Measurements from ENCODE around the gene MTMR12.
"Not testable (repeated sequence)": the region's sequence is repeated elsewhere in the genome, so short reads cannot be mapped to it uniquely, and the experiment has no call there.

Gene MTMR12

DNA sequence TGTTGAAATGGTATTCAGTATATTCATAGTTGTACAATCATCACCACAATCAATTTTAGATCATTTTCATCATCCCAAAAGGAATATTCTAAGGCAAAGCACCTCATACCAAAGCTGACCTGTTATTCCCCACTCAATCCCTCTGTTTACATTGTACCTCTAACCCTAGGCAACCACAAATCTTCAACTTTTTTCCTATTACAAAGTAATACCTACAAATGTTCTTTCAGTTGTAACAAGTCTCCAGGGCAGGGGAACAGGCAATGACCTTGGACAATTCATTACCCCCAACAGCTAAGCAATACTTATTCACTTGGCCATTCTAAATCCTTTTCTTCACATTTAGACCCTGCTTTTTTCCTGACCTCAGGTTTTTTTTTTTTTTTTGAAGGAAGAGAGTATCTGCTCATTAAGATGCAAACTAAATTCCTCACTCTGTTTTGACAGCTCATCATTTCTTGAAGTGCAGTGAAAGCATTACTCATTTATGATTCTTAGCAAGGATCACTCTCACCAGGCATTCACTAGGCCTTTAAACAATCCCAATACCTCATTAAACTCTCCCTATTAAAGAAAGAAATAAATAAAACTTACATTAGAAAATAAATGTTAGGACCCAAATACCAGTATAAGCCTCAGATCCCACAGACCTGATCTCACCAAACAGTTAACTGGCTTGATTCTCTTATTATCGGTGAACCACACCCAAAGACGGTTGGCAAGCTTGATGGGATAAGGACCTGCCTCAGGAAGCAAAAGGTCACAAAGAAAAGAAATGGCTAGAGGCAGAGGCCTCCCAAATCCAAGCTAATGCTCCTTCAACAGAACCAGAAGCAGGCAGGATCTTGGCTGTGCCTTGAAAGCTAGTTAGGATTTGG lies 15.3 kb downstream of the MTMR12 start:
- no peak for DNase-seq

DNA sequence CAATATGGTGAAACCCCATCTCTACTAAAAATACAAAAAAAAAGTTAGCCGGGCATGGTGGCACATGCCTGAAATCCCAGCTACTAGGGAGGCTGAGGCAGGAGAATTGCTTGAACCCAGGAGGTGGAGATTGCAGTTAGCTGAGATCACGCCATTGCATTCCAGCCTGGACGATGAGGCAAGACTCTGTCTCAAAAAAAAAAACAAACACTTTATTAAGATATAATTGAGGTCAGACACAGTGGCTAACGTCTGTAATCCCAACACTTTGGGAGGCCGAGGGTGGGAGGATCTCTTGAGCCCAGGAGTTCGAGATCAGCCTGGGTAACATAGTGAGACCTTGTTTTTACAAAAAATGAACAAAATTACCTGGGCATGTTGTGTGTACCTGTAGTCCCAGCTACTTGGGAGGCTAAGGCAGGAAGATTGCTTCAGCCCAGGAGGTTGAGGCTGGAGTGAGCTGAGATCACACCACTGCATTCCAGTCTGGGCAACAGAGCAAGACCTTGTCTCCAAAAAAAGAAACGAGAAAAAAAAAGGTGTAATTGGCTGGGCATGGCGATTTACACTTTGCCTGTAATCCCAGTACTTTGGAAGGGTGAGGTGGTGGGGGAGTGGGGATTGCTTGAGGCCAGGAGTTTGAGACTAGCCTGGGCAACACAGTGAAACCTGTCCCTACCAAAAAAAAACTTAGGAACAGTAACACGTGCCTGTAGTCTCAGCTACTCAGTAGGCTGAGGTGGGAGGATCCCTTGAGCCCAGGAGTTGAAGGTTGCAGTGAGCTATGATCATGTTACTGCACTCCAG lies 16.6 kb downstream of the MTMR12 start:
- not testable (repeated sequence) for DNase-seq

DNA sequence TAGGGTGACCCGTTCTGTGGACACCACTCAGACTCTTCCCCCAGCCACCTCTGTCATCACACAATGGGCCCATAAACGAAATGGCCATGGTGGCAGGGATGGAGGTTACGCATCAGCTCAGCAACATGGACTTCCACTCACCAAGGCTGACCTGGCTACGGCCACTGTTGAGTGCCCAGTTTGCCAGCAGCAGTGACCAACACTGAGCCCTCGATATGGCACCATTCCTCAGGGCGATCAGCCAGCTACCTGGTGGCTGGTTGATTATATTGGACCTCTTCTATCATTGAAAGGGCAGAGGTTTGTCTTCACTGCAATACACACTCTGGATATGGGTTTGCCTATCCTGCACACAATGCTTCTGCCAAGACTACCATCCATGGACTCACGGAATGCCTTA lies 21.1 kb downstream of the MTMR12 start:
- DNase-seq = no peak

DNA sequence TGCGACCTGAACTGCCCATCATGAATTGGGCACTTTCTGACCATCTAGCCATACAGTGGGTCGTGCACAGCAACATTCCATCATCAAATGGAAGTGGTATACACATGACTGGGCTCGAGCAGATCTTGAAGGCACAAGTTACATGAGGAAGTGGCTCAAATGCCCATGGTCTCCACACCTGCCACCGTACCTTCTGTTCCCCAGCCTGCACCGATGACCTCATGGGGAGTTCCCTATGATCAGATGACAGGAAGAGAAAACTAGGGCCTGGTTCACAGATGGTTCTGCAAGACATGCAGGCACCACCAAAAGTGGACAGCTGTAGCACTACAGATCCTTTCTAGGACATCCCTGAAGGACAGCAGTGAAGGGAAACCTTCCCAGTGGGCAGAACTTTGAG lies 21.8 kb downstream of the MTMR12 start:
- no peak for DNase-seq

DNA sequence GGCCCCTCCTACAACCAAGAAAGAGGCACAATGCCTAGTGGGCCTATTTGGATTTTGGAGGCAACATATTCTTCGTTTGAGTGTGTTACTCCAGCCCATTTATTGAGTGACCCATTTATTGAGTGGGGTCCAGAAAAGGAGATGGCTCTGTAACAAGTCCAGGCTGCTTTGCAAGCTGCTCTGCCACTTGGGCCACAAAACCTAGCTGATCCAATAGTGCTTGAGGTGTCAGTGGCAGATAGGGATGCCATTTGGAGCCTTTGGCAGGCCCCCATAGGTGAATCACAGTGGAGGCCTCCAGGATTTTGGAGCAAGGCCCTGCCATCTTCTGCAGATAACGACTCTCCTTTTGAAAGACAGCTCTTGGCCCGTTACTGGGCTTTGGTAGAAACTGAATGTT lies 22.2 kb downstream of the MTMR12 start:
- DNase-seq = not testable (repeated sequence)

DNA sequence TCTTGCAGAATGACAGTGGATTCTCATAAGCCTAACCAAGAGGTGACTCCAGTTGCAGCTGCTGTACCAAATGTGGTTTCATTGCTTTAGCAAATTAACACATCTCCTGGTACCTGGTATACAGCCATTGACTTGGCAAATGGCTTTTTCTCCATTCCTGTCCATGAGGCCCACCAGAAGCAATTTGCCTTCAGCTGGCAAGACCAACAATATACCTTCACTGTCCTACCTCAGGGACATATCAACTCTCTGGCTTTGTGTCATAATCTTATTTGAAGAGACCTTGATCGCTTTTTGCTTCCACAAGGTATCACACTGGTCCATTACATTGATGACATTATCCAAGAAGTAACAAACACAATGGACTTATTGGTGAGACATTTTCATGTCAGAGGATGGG lies 22.8 kb downstream of the MTMR12 start:
- DNase-seq = not testable (repeated sequence)

DNA sequence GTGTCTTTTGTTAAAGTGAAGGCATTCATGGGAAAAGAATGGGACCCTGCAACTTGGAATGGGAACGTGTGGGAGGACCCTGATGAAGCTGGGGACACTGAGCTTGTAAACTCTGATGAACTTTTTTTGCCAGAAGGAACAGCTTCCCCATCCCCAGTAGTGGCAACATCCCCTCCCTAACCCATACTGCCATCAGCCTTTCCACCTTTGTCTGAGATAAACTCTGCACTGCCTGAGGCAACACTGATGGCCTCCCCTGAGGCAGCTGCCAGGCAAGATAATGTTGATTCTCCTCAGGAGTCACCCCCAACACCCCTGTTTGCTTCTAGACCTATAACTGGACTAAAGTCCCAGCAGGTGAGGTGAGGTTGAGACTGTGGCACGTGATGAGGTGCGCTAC lies 24.6 kb downstream of the MTMR12 start:
- not testable (repeated sequence) for DNase-seq

DNA sequence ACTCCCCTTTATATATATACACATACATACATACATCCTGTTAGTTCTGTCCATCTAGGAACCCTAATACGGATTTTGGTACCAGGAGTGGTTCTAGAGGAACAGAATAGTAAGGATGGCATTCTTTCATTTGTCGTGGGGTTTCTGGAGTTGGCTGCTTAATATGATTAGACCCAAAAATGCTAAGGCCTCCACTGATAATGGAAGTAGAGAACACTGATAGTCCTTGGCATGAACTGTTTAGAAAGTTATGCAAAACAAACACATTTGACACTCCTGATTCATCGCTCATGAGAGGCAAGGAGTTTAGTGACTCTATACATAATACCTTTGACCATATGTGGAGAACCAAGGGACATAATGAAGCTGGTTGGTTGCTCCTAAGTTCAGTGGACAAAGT lies 25.2 kb downstream of the MTMR12 start:
- DNase-seq = not testable (repeated sequence)

DNA sequence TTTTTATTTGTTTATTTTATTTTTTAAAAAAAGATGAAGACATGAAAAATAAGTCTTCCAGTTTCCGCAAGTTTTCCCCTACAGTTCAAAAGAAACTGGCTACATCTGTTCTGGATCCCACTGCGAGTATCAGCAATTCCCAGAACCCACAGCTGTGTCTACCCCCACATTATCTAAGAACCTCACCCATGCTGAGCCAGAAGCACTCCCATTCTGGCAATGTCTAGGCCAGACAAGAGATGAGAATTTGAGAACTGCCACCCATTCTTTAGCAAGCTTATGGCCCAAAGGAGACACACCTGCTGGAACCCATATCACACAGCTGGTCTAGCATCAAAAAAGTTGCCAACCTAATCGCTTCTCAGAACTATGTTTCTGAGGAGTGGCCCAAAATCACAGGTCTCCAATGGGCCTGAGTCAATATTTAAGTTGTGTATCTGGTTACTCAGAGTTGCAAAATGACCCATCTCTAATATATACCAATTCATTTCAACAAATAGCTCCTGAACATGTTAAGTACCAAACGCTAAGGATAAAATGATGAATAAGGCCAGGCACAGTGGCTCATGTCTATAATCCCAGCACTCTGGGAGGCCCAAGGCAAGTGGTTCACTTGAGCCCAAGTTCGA lies 27.1 kb downstream of the MTMR12 start:
- DNase-seq = no peak

DNA sequence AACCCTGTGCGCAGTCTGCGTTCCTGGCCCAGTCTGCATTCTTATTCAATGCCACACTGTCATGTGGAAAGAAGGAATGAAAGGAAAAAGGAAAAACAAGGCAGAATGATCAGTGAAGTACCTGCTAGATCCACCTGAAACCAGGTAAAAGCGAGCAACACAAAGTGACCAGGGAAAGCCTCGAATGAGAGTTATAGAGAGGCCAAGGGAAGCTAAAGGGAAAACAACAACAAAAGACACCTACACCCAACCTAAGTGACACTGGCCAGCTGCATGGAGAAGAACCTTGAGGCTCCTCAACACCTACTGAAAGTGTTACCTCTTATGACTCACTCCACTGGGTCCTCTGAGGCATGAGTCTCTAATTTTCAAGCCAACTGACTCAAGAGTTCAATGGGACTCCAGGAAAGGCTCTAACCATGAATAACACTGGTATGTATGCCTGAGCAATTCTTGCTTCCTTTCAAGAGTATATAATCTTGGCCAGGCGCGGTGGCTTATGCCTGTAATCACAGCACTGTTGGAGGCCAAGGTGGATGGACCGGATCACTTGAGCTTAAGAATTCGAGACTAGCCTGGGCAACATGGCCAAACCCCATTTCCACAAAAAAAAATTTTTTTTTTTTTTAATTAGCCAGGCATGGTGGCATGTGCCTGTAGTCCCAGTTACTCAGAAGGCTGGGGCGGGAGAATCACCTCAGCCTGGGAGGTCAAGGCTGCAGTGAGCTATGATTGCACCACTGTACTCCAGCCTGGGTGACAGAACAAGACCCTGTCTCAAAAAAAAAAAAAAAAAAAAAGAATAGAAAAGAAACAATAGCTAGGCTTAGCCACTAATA lies 29.0 kb downstream of the MTMR12 start:
- DNase-seq = no peak

DNA sequence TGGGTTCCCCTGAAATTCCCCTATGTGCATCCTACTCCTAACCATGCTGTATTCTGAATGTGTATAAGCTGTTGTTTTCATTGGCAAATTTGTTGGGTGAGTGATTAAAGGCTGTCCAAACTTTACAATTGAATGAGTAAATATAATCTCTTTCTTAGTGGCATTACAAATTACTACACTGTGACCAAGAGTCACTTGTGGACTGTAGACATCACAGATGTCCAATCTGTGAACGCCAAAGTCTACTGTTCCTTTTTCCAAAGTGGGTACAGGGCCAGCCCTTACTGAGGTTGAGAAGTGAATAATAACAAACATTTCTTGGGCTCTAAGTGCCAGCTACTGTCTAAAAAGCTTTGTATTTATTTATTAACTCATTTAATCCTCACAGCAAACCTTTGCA lies 29.7 kb downstream of the MTMR12 start:
- DNase-seq = no peak

DNA sequence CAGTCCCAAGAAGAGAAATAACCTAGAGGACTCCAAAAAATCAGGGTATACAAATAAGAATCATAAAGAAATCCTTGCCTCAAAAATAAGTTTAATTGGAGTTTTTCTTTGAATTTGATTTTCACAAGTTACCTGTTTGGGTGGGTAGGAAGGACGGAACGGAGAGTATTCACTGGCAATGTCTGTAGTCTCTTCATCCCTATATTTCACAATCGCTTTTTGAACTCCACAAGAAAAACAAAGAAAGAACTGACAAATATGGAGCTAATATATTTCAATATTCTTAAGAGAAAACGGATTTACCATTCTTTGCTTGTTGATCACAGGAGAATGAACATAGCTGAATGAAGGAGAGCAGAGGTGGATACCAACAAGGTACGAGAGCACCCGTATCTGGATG lies 30.1 kb downstream of the MTMR12 start:
- DNase-seq = no peak

DNA sequence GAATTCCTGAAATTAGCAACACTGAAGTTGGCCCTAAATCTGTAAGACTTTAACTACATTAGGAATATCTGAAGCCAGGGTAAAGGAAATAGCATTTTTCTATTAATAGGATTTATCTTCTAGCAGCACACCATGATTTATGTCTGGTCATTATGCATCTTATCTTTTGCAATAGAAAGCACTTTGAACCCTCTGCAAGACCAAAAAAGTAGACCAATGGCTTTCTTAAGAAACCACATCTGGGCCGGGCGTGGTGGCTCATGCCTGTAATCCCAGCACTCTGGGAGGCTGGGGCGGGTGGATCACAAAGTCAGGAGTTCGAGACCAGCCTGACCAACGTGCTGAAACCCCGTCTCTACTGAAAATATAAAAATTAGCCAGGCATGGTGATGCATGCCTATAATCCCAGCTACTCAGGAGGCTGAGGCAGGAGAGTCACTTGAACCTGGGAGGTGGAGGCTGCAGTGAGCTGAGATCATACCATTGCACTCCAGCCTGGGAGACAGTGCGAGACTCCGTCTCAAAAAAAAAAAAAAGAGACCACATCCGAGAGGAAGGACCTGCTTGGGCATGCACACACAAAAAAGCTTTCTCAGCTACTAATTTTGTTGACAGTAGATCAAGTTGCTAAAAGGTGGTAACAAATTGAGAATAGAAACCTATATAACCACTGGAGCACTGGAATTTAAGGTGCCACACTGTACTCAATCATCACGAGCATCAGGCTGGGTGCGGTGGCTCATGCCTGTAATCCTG lies 31.2 kb downstream of the MTMR12 start:
- DNase-seq = not testable (repeated sequence)

DNA sequence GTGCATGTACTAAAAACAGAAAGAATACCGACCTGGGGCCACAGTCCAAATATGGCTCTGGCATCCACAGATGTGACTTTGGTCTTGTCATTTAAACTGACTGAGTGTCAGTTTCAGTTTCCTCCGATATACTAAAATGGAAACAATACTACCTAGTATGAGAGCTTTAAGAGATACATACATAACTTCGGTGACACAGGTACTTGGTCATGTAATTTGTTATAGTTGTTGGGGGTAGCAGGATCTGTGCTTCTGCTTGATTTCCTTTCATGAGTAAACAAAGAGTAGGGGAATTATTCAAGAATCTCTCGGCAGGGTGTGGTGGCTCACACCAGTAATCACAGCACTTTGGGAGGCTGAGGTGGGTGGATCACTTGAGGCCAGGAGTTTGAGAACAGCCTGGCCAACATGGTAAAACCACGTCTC lies 32.1 kb downstream of the MTMR12 start:
- DNase-seq = no peak

DNA sequence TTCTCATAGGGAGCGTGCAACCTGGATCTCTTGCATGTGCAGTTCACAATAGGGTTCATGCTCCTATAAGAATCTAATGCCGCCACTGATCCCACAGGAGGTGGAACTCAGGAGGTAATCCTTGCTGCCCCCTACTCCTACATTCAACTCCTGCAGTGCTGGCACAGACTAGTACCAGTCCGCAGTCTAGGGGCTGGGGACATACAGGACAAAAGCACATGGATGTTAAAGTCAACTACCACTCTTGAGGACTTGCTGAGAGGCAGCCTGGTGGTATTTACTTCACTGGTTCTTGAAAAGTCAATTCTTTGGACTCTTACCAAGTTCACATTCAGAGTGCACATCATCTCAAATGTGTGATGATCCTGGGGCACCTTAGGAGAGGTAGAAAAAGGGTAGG lies 33.0 kb downstream of the MTMR12 start:
- DNase-seq = no peak

DNA sequence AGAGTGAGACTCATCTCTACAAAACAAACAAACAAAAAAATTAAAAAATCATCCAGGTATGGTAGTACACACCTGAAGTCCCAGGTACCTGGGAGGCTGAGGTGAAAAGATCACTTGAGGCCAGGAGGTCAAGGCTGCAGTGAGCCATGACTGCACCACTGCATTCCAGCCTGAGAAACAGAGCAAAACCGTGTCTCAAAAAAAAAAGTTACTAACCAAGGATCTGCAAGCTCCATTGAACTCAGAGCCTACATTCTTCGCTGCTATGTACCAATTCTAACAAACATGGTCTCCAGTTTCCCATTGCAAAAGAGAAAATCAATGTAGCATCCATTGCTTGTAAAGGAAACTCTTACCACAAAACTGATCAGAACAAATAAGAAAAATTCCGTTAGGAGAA lies 33.5 kb downstream of the MTMR12 start:
- no peak for DNase-seq

DNA sequence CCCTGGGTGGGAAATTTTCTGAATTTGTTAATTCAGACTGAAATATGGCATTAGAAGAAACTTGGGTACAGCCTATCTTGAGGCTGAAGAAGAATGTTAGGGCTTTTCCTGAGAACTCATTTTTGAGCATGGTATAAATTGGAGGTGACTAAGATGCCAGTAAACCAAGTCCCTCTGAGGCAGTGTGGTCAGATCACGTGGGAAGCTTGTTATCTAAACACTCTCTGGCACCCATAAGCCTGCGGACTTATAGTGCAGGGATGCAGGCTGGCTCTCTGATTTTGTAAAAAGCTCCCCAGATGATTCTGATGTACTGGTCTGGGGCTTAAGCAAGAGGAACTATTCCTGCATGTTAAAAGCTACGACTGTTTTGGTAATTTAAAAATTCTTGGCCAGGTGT lies 34.3 kb downstream of the MTMR12 start:
- DNase-seq = no peak

DNA sequence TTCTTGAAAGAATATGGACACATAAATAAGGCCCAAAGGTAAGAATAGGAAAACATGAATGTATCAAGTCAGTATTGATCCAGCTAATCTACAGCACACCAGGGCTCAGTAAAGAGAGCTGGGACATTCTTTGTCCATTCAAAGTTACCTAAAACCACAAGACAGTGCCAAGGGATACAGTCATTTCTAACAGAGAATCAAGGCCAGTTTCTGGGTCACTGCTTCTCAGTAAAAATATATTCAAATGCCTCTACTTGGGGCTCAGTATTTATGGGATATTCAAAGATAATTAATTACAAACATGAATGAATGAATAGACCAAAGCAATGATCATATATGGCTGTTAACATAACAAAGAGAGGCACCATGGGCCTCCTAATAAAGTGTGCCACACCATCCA lies 34.9 kb downstream of the MTMR12 start:
- no peak for DNase-seq

DNA sequence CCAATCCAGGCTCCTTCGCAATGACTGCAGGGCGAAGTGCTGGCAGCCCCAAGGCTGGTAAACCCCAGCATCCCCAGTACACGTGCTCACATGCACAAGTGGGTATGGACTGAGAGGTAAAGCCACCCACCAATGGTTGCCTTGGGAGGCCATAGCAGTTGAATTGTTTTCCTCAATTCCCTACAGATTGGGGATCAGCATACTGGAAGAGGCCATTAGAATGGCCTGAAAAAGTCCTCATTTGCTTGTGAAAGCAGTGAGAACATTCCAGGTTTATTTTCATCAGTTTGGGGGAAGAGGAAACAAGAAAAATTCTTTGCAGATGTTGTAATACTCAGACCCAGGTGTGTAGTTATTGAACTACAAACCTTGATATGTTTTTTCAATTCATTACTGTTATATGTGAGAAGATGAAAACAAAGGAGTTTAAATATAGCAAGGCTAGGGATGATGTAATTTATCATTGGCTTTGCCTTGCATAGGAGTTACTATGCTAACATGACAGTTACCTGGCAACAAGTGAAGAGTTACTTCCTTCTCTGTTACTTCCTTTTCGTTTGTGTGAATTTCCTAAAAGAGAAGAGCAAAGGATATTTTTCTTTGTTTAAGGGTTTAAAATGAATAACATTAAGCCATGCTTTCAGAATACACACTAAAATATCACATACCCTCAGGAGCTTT lies 36.4 kb downstream of the MTMR12 start:
- no peak for DNase-seq

DNA sequence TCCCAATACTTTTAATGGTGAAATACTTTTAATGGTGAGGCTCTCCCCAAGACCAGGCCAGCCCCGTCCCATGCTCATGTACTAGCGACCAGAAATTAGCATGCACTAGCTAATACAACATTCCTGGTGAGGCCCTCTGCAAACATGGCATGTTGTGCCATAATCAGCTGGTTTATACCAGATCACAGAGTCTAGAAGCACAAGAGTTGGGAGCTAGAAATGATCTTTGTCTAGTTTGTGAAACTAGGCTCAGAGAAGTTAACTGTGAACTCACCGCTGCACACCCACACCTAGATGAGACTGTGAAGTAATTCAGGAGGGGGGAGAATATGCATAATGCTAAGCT lies 37.4 kb downstream of the MTMR12 start:
- DNase-seq = no peak

Measured in cerebellar nuclear complex (tissue), 1 donor.